ENCODE results near the gene TNFSF10. TPM values are rescaled to one million over a fixed set of nuclear protein-coding genes. Genes with fewer than 3 reads are reported as not detected.

Gene TNFSF10
- total and polyA plus RNA-seq, 2 experiments from 2014 or later = not detected

- in situ Hi-C loops (cut with MboI) = no loop called here
- Histone ChIP-seq H3K9me2 (ENCODE audit: insufficient read depth) (no peaks in the 10 kb centered on the region), H3K9ac (no peak overlapping the region), H3K79me2 (ENCODE audit: insufficient read depth) (no peaks in the 10 kb centered on the region), H3K4me2 (ENCODE audit: unreplicated experiment) (no peak overlapping the region), H3F3A (ENCODE audit: insufficient read depth) (peaks cover 21% of the 10 kb centered on the region), H3K9me3 (ENCODE audit: low read depth) (no peaks in the 10 kb centered on the region), H4K20me1 (ENCODE audit: insufficient read depth) (no peaks in the 10 kb centered on the region), H3K4me3 (no peak overlapping the region), H3K27ac (no peak overlapping the region), H3K36me3 (ENCODE audit: low read depth) (no peaks in the 10 kb centered on the region), H3K27me3 (replicated peaks; ENCODE audit: insufficient read depth) (no peaks in the 10 kb centered on the region), H3K4me1 (ENCODE audit: insufficient read depth) (peaks cover 18% of the 10 kb centered on the region), H2AFZ (no peak overlapping the region)
- DNase-seq = no peak
- TF ChIP-seq EZH2phosphoT487 (IDR thresholded peaks at IDR 0.05; ENCODE audit: insufficient read depth, low read depth) (no peak), EZH2 (IDR thresholded peaks at IDR 0.05; ENCODE audit: insufficient read depth, poor library complexity, severe bottlenecking) (no peak)
Observed at GRCh38 chr3:172552607-172553006, 29.4 kb upstream of the TNFSF10 start.

GRCh38 chr3:172551874-172552273, 28.6 kb upstream of the TNFSF10 start:
- Histone ChIP-seq H3K27me3 (replicated peaks; ENCODE audit: insufficient read depth) (no peaks in the 10 kb centered on the region), H3K4me3 (no peak overlapping the region), H3K9ac (no peak overlapping the region), H3K79me2 (ENCODE audit: insufficient read depth) (no peaks in the 10 kb centered on the region), H3K4me1 (ENCODE audit: insufficient read depth) (peaks cover 12% of the 10 kb centered on the region), H4K20me1 (ENCODE audit: insufficient read depth) (no peaks in the 10 kb centered on the region), H3K27ac (no peak overlapping the region), H3K4me2 (ENCODE audit: unreplicated experiment) (no peak overlapping the region), H3F3A (ENCODE audit: insufficient read depth) (peaks cover 14% of the 10 kb centered on the region), H3K9me3 (ENCODE audit: low read depth) (no peaks in the 10 kb centered on the region), H3K9me2 (ENCODE audit: insufficient read depth) (no peaks in the 10 kb centered on the region), H2AFZ (no peak overlapping the region), H3K36me3 (ENCODE audit: low read depth) (no peaks in the 10 kb centered on the region)
- DNase-seq = no peak
- no peak for TF ChIP-seq EZH2 (IDR thresholded peaks at IDR 0.05; ENCODE audit: insufficient read depth, poor library complexity, severe bottlenecking)
- no peak for TF ChIP-seq EZH2phosphoT487 (IDR thresholded peaks at IDR 0.05; ENCODE audit: insufficient read depth, low read depth)
- in situ Hi-C loops (cut with MboI) = no loop called here
- WGBS, 2 experiments (ENCODE audit: low coverage in 1 of 2, low lambda C conversion rate in 2 of 2, missing lambda C conversion rate in 2 of 2) = 97 to 100% methylated on average over 1 of the region's 1 CpG

GRCh38 chr3:172550347-172550943, 27.2 kb upstream of the TNFSF10 start:
- peaks cover 12% of the 10 kb centered on the region for H3K4me1 ChIP-seq (ENCODE audit: insufficient read depth)
- H2AFZ ChIP-seq = no peak overlapping the region
- peak overlapping the region; percentile 24 for H3K4me2 ChIP-seq (ENCODE audit: unreplicated experiment)
- in situ Hi-C loops (cut with MboI) = no loop called here
- H3K27me3 ChIP-seq (replicated peaks; ENCODE audit: insufficient read depth) = no peaks in the 10 kb centered on the region
- peak overlapping the region; percentile 64 for H3K27ac ChIP-seq
- peak overlapping the region; percentile 30 for H3K9ac ChIP-seq
- H3K9me2 ChIP-seq (ENCODE audit: insufficient read depth) = no peaks in the 10 kb centered on the region
- no peaks in the 10 kb centered on the region for H3K9me3 ChIP-seq (ENCODE audit: low read depth)
- H3K79me2 ChIP-seq (ENCODE audit: insufficient read depth) = no peaks in the 10 kb centered on the region
- no peaks in the 10 kb centered on the region for H3K36me3 ChIP-seq (ENCODE audit: low read depth)
- peak; percentile 96 for DNase-seq
- H3K4me3 ChIP-seq = no peak overlapping the region
- H4K20me1 ChIP-seq (ENCODE audit: insufficient read depth) = no peaks in the 10 kb centered on the region
- H3F3A ChIP-seq (ENCODE audit: insufficient read depth) = peaks cover 13% of the 10 kb centered on the region; the same call in 1 of the 2 replicates
- WGBS, 2 experiments (ENCODE audit: low coverage in 1 of 2, low lambda C conversion rate in 2 of 2, missing lambda C conversion rate in 2 of 2) = 48 to 49% methylated on average over 6 of the region's 6 CpGs
- TF ChIP-seq EZH2 (IDR thresholded peaks at IDR 0.05; ENCODE audit: insufficient read depth, poor library complexity, severe bottlenecking) (no peak), EZH2phosphoT487 (IDR thresholded peaks at IDR 0.05; ENCODE audit: insufficient read depth, low read depth) (no peak)

GRCh38 chr3:172549144-172549543, 25.9 kb upstream of the TNFSF10 start:
- Histone ChIP-seq H3K9ac (no peak overlapping the region), H3K79me2 (ENCODE audit: insufficient read depth) (no peaks in the 10 kb centered on the region), H3K9me3 (ENCODE audit: low read depth) (no peaks in the 10 kb centered on the region), H3K9me2 (ENCODE audit: insufficient read depth) (no peaks in the 10 kb centered on the region), H2AFZ (no peak overlapping the region), H3K27me3 (replicated peaks; ENCODE audit: insufficient read depth) (no peaks in the 10 kb centered on the region), H3K4me2 (ENCODE audit: unreplicated experiment) (no peak overlapping the region), H3F3A (ENCODE audit: insufficient read depth) (peaks cover 13% of the 10 kb centered on the region; the same call in 1 of the 2 replicates), H3K4me1 (ENCODE audit: insufficient read depth) (peaks cover 12% of the 10 kb centered on the region), H4K20me1 (ENCODE audit: insufficient read depth) (no peaks in the 10 kb centered on the region), H3K4me3 (no peak overlapping the region), H3K27ac (no peak overlapping the region), H3K36me3 (ENCODE audit: low read depth) (no peaks in the 10 kb centered on the region)
- DNase-seq = no peak
- WGBS, 2 experiments (ENCODE audit: low coverage in 1 of 2, low lambda C conversion rate in 2 of 2, missing lambda C conversion rate in 2 of 2) = 97 to 98% methylated on average over 2 of the region's 2 CpGs
- TF ChIP-seq EZH2phosphoT487 (IDR thresholded peaks at IDR 0.05; ENCODE audit: insufficient read depth, low read depth) (no peak), EZH2 (IDR thresholded peaks at IDR 0.05; ENCODE audit: insufficient read depth, poor library complexity, severe bottlenecking) (no peak)
- in situ Hi-C loops (cut with MboI) = no loop called here

Measured in GM23248 (cell line).